Activated CD4-positive, alpha-beta T cell treated with anti-CD3 and anti-CD28 coated beads, Interleukin-10, Interleukin-2, amounts not matched to agents 100 ng/mL and 50 ng/mL, durations not matched to agents 16 hours and 8 hours (primary cell): ENCODE measurements around the gene CACNA1E.
"Not testable (repeated sequence)": the region's sequence is repeated elsewhere in the genome, so short reads cannot be mapped to it uniquely, and the experiment has no call there.

Experiments used
- DNase-seq: peaks from one replicate; pipeline ENCODE4 v3.0.0-alpha.2; 2020

Gene CACNA1E

DNA sequence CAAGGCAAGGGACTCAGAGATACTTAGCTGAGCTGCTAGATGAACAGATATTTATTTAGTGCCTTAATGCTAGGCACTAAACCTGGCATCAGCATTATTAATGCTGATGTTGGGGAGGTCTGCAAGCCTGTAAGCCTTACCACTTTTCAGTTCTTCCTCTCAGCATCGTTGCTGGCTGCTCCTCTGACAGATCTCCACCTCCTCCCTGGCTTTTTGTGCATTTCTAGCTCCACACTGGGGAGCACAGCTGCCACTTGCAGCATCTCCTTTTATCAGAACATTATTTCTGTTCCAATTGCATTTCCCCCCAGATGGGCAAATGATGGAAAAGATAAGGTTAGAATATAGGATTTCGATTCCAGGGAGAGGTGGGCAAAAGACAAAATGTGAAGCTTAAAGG lies 34.8 kb downstream of the CACNA1E start:
- no peak for DNase-seq

DNA sequence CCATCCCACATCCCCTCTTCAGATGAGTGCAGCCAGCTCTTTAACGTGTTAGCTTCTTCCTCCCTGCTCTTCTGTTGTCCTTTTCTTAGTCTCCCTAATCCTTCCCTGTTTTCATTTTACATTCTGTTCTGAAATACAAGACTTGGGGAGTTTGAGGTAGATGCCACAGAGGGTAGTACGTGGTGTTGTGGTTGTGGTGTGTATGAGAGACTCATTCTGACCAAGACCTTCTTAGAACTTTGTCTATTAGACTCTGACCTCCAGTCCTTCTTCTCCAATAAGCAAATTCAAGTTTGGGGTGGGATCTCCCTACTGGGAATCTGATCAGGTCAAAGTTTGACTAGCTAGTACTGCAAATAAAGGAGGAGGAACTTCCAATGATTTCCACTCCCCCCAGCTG lies 39.5 kb downstream of the CACNA1E start:
- no peak for DNase-seq

DNA sequence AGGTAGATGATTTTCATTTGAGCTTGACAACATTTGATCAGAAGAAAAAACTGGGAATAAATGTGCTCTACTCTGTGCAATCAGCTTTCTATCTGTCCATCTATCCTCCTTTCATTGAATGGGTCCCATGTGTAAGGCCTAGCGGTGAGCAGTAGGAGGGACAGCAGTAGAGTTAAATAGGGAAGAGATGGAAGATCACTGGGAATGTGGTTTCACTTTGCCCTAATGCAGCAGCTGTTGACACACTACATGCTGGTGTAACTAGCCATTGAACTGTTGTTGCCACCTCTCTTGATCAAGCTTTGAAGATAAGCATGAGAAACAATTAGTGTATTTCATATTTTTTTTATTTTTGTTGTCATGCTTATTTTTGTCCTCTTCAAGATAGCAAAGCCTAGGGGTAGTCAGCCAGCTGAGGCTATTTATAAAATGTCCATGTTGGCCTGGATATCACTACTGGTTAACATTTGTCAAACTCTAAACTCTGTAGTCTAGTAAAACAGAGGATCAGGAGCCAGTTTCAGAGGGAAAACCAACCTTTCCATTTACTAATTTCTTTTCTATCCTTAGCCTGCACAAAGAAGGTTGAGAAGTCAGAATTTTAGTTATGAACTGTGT lies 41.9 kb downstream of the CACNA1E start:
- DNase-seq = no peak

DNA sequence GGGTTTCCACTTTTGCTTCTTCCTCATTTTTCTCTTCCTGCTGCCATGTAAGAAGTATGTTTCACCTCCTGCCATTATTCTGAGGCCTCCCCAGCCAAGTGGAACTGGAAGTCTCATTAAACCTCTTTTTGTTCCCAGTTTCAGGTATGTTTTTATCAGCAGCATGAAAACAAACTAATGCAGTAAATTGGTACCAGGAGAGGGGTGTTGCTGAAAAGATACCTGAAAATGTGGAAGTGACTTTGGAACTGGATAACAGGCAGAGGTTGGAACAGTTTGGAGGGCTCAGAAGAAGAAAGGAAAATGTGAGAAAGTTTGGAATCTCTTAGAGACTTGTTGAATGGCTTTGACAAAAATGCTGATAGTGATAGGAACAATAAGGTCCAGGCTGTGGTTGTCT lies 44.9 kb downstream of the CACNA1E start:
- DNase-seq = not testable (repeated sequence)

DNA sequence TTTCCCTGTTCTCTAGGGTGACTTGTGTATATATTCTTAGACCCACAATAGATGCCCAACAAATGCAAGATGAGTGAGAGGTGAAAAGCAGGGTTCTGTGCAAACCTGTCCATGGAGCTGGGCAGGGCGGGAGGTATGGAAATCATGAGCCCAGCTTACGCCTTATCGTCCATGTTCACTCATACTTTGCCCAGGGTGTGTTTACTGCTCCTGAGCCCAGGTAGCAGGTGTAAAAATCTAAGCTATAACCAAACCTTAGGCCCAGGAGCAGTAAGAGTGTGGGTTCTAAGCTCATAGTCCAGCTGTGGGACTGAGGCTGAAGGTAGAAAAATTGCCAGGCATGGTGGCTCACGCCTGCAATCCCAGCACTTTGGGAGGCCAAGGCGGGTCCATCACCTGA lies 48.1 kb downstream of the CACNA1E start:
- DNase-seq = no peak

DNA sequence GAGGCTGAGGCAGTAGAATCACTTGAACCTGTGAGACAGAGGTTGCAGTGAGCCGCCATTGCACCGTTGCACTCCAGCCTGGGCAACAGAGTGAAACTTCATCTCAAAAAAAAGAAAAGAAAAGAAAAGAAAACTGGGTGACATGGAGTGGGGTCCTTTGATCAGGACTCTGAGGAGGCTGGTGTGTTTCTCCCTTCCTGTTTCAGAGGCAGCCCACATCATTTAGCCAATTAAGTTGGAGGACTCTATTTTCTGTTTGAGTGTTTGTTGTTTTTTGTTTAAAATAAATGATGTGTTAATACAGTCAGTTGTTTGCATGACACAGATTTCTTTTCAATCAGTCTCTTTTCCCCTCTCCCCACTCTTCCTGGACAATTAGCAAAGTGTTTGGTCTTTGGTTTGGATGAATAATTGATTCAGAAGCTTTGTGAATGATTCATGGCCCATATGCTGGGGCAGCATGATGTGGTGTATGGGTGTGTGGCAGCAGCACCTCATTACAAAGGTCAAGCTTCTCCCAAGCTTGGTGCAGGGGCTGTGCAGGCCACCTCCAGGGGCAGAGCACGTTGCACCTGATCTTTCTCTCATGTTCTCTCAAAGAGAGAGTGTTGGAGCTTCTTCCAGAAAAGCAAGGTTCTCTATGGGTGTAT lies 48.8 kb downstream of the CACNA1E start:
- DNase-seq = no peak

DNA sequence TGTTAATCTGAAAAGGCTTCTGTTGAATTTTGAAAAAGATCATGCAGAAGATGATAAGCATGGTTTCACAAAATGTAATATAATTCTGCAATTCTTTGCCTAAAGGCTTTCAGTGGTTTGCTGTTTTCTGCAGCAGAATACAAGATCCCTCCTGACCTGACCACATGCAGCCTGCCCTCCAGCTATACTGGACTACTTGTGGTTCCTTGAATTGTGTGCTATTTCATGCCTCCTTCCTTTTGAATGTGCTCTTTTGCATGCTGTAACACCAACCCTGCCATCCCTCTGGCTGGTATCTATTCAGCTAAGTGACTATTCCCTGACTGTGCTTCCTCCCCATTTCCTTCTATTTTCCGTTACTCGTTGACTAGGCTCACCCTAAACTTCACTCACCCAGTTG lies 55.5 kb downstream of the CACNA1E start:
- no peak for DNase-seq

DNA sequence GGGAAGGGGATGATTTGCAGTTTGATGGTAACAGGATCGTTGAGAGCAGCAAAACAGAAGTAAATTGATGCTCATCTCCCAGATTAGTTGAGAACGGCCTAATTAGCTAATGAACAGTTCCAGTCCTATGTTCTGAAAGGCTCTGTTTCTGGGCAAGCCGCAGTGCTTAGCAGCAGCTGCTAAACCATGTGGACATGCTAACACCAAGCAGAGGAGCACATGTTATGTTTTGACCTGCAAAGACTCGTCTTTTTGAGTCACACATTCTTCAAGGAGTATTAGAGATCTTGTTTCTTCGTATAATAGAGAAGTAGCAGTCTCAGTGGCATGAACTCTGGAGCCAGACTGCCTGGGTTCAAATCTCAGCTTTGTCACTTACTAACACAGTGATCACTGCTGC lies 58.1 kb downstream of the CACNA1E start:
- no peak for DNase-seq

DNA sequence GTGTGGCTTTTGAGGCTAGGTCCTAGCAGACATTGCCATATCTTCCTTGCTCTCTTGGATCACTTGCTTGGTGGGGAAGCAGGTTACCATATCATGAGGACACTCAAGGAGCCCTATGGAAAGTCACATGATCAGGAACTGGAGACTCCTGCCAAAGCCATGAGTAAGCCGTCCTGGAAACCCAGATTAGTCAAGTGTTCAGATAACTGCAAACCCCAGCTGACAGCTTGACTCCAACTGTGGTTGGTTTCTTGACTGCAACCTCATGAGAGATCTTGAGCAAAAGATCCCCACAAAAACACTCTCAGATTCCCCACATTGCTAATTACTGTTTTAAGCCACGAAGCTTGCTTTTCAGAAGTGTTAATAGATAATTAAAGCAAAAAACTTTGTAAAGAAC lies 58.6 kb downstream of the CACNA1E start:
- no peak for DNase-seq

DNA sequence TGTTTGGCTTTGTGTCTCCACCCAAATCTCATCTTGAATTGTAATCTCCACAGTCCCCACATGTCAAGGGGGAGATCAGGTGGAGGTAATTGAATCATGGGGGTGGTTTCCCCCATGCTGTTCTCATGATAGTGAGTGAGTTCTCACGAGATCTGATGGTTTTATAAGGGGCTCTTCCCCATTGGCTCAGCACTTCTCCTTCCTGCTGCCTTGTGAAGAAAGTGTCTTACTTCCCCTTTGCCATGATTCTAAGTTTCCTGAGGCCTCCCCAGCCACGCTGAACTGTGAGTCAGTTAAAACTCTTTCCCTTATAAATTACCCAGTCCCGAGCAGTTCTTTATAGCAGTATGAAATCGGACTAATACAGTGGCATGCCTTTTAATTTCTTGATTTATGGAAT lies 59.1 kb downstream of the CACNA1E start:
- not testable (repeated sequence) for DNase-seq

DNA sequence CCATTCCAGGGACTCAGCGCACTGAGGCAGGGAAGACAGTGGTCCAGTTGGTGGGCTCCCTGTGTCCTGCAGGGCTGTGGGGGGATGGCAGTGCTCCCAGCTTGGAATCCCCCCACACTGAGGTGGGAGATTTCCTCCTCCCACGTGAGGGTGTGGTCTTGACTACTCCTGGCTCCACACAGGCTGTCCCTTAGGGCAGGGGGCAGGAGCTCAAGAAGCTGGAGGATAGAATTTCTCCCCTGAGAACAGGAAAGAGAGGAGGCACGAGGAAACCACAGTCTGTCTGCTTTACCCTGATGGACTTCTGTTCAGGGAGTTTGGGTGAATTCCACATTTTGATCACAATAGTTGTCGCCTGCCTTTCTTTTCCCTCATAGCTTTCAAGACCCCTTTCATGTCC lies 62.1 kb downstream of the CACNA1E start:
- DNase-seq = no peak

DNA sequence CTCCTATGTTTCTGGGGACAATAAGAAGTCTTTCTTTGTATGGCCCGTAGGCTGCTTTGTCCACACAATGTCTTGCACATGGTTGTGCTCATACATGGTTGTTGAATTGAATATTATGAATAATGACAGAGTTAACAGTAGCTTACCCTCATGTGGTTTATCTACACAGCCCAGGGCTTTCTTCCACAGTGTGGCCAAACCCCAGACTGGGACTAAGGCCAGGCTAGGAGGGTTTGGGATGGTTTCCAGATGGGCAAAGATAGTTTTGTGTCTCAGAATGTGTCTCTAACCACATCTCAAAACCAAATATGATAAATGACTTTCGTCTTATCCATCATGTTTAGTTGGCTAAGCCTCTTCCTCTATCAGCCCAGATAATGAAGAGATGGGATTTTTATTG lies 65.2 kb downstream of the CACNA1E start:
- DNase-seq = no peak

DNA sequence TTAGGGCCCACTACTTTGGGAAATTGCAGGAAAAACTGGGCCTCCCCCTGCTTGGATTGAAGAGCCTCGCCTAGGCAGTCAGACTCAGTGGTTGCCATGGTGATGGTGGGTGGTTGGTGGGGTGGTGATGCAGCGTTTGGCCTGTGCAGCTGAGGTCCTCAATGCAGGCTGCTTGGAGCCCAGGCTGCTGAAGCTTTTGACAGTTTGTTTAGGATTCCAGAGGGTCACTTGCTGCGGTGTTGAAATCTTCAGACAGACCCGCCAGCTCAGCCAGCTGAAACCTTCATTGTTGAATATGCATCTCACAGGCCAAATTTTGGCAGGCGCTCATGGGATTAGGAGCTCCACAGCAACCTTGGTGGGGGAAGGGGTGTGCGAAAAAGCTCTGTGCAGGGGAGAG lies 67.9 kb downstream of the CACNA1E start:
- DNase-seq = no peak

DNA sequence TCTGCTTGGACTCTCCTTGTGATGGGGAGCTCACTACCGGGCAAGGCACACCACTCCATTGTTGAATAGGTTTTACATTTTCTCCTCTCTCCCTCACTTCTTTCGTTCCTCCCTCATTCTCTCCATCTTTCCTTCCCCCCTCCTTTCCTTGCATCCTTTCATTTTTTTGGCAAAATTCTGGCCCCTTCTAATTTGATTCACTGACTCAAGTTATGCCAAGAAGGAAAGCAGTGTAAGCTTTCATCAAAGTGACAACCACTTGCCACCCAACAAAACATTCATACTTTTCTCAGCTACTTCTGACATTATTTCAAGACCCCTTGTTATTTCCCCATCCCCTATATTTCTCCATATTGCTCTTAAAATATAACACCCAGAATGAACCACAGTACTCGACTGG lies 68.4 kb downstream of the CACNA1E start:
- DNase-seq = no peak

DNA sequence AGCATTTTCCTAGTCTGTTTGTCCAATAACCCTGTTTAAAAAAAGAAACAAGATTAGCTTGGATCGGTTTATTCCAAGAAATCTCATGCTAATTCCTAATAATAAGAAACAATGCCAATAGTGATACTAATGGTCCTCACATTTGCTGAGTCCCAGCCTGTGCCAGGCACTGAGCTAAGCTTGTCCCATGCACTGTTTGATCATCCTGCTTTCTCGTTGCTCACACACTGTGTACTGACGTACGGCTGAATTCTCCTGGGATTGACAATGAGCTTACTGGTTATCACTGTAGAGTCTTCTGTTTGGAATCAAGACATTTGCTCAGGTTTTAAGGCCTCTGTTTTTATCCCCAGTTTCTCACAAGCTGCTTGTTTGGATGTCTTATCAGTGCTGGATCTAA lies 71.1 kb downstream of the CACNA1E start:
- DNase-seq = no peak

DNA sequence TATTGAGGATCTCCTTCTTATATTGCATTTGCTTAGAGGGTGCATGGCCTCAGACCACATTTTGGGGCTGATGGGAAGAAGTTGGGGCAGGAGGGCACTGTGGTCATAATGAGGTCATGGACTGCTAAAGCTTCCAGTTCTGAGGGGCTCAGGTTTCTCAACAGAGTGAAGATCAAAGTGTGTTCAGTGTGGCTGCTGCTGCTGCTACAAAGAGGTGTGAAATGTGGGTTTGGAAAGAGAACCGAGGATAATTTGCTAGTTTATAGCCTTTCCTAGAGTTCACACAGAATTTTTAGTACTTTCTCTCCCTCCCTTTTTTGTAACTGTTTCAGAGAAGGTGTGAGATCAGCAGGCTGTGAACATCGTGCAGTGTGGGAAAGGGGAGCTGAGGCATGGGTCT lies 73.3 kb downstream of the CACNA1E start:
- DNase-seq = no peak

DNA sequence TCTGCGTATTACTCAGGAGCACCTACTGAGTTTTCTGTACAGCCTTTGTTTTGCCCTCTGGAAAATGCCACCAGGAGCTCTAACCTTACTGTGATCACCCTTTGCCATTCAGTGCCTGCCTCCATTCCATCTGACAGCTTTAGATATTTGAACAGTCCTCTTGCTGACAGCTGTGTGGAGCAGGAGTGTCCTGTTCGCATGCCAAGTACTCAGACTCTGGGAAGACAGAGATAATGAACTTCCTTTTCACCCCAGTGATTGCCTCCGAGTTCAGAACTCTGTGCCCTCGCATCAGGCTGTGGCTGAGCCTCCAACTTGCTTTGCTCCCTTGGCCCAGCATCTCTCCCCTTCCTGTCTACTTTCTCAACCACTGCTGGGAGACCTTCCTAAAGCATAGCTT lies 74.0 kb downstream of the CACNA1E start:
- DNase-seq = no peak

DNA sequence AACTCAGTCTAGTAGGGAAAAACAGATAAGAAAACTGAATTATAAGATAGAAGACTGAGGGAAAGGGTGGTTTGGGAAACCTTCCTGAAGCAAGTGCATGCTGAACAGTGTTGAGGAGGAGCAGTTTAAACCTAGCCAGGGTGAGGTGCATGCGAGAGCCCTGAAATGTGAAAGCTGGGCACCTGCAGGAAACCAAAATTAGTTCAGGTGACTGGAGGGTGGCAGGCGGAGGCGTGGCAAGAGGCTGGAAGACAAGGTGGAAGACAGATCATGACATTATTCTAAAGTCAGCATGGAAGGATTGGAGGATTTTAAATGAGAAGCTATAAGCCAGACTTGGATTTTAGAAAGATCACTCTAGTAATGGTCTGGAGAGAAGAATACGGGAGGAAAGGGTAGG lies 75.1 kb downstream of the CACNA1E start:
- no peak for DNase-seq

DNA sequence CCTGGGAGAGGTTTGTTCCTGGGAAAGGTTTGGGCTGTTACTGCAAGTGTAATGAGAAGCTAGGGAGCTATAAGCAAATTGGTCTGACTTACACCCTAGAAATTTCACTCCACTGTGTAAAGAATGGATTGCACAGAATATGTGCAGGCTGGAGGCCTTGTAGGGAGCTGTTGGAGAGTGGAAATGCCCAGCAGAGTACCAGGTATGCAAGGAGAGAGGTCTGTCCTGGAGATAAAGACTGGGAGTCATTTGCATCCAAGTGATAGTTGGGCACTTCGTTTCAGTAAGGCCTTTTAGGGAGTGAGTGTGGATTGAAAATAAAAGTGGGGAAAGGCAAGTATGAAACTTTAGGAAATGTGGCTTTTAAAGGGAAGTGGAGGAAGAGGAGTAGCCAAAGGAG lies 75.8 kb downstream of the CACNA1E start:
- no peak for DNase-seq

DNA sequence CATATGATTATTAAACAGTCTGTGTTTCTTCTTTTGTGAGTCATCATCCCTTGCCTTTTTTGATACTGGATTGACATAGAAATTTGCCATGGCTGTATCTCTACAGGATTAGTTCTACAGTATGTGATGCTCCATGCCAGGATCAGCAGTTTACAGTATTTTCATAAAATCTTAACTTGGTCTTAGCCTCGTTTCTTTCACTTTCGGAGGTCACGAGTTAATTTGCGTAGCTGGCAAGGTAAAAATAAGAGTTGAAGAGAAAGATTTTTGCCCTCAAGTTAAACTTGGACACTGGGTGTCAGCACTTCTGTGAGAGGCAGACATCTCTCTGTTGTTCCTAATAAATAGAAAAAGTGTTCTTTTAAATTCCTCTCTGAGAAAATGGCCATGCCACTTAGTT lies 79.1 kb downstream of the CACNA1E start:
- DNase-seq = no peak

DNA sequence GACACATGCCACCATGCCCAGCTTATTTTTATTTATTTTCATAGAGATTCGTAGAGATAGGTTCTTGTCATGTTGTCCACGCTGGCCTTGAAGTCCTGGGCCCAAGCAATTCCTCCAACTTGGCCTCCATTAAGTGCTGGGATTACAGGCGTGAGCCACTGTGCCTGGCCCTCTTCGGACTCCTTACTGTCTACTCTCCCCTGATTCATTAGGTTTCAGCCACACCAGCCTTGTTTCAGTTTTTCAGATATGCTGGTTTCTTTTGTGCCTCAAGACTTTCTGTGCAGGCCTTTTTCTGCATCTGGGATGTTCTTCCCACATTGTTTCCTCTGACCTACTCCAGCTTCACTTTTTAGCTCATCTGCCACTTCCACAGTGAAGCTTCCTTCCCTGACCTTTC lies 85.4 kb downstream of the CACNA1E start:
- DNase-seq = no peak

DNA sequence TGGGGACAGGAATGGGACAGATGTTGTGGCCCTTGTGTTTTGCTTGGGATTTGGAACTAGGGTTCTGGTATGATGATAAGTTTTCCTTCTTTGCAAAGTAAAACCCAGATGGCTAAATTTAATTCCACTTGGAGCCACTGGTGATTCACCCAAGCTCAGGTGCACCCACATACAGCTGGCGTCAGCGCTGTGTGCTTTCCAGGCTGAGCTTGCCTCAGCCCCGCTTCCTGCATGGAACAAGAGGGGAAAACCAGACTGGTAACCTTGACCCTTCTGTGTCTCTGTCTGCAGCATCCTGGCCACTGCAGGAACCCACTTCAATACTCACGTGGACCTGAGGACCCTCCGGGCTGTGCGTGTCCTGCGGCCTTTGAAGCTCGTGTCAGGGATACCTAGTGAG lies 94.2 kb downstream of the CACNA1E start:
- no peak for DNase-seq

DNA sequence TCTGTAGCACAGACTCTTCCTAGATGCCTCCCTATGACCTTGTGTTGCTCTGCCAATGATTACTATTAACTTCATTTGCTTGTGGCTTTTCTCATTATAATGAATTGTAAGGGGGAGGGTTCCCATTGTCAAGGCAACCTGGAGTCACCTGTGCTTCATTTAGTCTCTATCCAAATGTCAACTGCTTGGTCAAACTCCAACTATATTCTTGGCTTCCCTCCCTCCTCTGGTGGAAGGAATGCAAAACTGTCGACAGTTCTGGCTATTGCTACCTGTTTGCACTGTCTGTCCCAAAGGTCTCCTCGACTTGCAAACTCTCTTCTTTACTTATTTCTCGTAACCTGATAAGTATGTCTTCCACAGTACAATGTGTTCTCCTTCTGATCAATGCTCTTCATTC lies 100.3 kb downstream of the CACNA1E start:
- DNase-seq = no peak

DNA sequence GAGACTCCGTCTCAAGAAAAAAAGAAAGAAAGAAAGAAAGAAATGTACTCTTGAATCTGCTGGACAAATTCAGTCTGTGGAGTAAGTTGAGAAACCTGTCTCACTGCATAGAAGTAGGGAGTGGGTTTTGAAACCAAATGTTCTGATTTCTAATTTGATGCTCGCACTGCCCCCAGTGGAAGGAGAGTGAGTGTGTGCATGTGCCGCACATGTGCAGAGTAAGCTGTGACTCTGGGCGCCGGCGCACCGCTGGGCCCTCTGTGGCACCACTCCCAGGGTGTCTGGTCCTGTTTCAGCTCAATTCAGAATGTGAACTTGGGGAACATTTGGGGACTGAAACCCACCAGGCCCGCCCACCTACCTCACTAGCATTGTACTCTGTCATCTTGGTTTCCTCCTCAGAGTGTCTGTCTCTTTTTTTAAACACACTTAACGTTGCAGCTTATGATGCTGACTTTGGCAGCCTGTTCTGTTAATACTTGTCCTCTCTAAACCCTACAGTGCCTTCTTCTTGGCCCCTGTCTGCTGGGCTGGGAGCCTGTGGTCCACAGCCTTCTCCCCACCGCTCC lies 104.6 kb downstream of the CACNA1E start:
- no peak for DNase-seq

DNA sequence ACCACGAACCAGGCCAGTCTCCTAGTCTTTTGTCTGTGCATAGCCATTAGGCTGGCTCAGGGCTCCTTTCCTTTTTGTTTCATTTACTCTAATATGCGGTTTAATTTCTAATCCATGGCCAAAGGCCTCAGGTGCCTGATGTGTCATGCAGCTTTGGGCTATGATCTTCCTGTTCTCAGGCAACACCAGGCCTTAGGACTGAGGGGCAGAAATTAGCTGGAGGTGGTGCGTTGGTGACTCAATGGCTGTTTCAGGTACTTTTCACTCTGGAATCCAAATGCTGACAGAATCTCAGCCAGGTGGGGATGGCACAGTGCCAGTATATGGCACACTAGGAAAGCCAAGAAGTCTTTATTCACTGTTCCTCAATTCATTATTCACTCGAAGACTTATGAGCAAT lies 105.3 kb downstream of the CACNA1E start:
- no peak for DNase-seq
